ENCODE measurements around the gene AP3D1.

Gene AP3D1

GRCh38 chr19:2083174-2083854 is 68.1 kb downstream of the AP3D1 start:
- no peaks in the 10 kb centered on the region for H3K27me3 ChIP-seq (ENCODE audit: control insufficient read depth, insufficient read depth, low read length)
- no peaks in the 10 kb centered on the region for H3K4me1 ChIP-seq (ENCODE audit: control insufficient read depth, low read depth, low read length)
- H3K36me3 ChIP-seq (ENCODE audit: control insufficient read depth, low read depth, low read length), result no peaks in the 10 kb centered on the region
- no peak overlapping the region for H3K27ac ChIP-seq (ENCODE audit: low read length)
- no peaks in the 10 kb centered on the region for H3K9me3 ChIP-seq (ENCODE audit: control insufficient read depth, low read depth, low read length)
- no peak overlapping the region for H3K4me3 ChIP-seq (ENCODE audit: low read length)
- H3K9ac ChIP-seq (ENCODE audit: low read length), result no peak overlapping the region

DNA sequence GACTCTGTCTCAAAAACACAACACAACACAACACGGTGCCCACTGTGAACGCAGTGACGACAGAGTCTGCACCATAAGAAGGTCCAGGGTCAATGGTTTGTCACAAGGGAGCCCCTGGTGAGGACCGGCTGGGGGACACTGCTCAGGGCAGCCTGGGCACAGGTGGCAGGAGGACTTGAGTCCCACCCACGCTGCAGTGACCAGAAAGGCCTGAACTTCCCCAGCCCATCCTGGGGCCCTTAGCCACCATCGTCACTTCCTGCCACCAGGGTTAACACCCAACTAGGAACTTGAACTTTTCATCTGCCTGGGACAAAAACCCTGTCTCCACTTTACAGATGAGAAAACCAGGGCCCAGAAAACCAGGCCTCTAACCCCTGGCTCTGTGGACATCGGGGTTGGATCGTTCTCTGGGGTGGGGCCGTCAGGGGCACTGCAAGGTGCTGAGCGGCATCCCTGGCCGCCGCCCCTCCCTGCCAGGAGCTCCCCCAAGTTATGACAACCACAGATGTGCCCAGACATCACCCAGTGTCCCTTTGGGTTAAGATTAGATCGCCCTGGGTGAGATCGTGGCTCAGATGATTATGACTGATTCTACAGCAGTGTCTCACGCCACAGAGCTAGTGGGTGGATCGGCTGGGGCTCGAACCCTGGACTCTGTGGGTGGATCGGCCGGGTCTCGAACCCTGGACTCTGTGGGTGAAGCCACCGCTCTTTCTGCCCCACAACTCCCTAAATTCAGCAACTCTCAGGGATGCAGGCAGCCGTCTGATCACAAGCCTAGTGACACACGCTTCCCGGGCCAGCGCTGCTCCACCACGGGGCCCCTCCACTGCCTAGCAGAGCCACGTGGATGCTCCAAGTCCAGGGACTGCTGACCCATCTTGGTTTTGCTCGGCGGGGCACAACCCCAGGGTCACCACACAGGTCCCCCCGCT is 69.2 kb downstream of the AP3D1 start:
- no peaks in the 10 kb centered on the region for H3K36me3 ChIP-seq (ENCODE audit: control insufficient read depth, low read depth, low read length)
- H3K4me1 ChIP-seq (ENCODE audit: control insufficient read depth, low read depth, low read length), result no peaks in the 10 kb centered on the region
- H3K9ac ChIP-seq (ENCODE audit: low read length), result no peak overlapping the region
- H3K9me3 ChIP-seq (ENCODE audit: control insufficient read depth, low read depth, low read length), result no peaks in the 10 kb centered on the region
- H3K4me3 ChIP-seq (ENCODE audit: low read length), result no peak overlapping the region
- H3K27me3 ChIP-seq (ENCODE audit: control insufficient read depth, insufficient read depth, low read length), result no peaks in the 10 kb centered on the region
- H3K27ac ChIP-seq (ENCODE audit: low read length), result no peak overlapping the region

DNA sequence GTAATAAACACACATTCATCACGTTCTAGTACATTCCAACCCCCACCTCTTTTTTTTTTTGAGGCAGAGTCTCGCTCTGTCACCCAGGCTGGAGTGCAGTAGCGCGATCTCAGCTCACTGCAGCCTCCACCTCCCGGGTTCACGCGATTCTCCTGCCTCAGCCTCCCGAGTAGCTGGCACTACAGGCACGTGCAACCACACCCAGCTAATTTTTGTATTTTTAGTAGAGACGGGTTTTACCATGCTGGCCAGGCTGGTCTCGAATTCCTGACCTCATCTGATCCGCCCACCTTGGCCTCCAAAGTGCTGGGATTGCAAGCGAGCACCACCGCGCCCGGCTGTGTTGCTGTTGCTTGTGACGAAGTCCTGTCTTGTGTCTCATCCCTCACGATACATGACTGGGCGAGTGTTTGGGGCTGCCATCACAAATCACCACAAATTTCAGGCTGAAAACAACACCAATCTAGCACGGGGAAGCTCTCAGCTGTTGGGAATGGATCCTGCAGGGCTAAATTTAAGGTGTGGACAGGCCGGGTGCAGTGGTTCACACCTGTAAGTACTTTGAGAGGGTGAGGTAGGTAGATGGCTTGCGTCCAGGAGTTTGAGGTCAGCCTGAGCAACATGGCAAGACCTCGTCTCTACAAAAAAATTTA is 70.9 kb downstream of the AP3D1 start:
- H3K27ac ChIP-seq (ENCODE audit: low read length), result no peak overlapping the region
- H3K4me3 ChIP-seq (ENCODE audit: low read length), result no peak overlapping the region
- H3K9ac ChIP-seq (ENCODE audit: low read length), result no peak overlapping the region
- no peaks in the 10 kb centered on the region for H3K9me3 ChIP-seq (ENCODE audit: control insufficient read depth, low read depth, low read length)
- H3K4me1 ChIP-seq (ENCODE audit: control insufficient read depth, low read depth, low read length), result no peaks in the 10 kb centered on the region
- no peaks in the 10 kb centered on the region for H3K27me3 ChIP-seq (ENCODE audit: control insufficient read depth, insufficient read depth, low read length)
- no peaks in the 10 kb centered on the region for H3K36me3 ChIP-seq (ENCODE audit: control insufficient read depth, low read depth, low read length)

DNA sequence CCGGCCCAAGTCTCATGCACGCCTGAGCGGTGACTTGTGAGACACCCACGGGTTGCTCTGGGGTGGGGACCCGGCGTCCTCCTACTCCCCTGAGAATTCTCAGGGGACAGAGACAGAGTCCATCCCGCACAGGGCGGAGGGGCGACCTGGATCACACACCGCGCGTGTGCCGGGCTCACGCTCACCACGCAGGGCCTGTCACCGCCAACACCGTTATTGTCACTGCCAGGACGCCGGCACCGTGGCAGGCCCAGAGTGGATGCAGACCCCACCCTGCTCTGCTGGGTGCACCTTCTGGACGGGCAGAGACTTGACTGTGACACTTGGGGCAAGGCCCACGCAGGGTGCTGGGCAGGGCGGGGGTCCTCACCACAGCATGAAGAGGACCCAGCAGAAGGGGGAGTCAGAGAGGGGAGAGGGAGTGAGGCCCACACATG is 71.5 kb downstream of the AP3D1 start:
- H3K9ac ChIP-seq (ENCODE audit: low read length), result no peak overlapping the region
- H3K27ac ChIP-seq (ENCODE audit: low read length), result no peak overlapping the region
- H3K36me3 ChIP-seq (ENCODE audit: control insufficient read depth, low read depth, low read length), result no peaks in the 10 kb centered on the region
- no peaks in the 10 kb centered on the region for H3K4me1 ChIP-seq (ENCODE audit: control insufficient read depth, low read depth, low read length)
- no peaks in the 10 kb centered on the region for H3K9me3 ChIP-seq (ENCODE audit: control insufficient read depth, low read depth, low read length)
- no peaks in the 10 kb centered on the region for H3K27me3 ChIP-seq (ENCODE audit: control insufficient read depth, insufficient read depth, low read length)
- no peak overlapping the region for H3K4me3 ChIP-seq (ENCODE audit: low read length)

DNA sequence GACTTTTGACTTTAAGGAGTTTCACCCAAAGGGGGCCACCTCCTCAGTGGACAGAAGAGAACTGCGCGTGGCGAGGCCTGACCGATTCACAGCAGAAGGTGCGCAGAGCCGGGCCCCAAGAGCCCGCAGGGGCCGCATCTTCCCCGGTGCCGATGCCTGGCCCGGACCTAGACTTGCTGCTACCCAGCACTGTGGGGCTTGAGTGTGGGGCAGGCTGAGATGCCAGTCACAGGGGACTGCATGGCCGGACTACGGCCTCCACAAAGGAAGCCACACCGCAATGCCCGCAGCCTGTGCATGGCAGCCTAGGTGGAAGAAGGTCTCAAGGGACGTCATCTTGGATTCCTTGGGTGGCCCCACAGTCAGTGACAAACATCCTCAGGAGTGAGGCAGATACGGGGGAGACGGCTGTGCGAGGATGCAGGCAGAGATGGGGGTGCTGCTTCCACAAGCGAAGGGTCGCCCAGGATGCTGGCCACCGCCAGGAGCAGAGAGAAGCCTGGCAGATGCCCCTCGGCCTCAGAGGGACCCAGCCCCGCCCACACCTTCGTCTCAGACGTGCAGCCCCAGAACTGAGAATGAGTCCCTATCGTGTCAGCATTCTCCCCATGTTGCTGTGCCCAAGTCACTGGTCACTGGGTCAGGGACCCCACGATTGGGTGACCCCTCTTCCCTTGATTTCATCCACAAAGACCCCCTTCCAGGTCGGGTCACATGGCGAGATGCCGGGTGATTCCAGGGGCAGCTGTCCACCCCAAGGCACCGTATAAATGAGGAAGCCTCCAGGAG is 72.1 kb downstream of the AP3D1 start:
- Histone ChIP-seq H3K36me3 (ENCODE audit: control insufficient read depth, low read depth, low read length) (no peaks in the 10 kb centered on the region), H3K27me3 (ENCODE audit: control insufficient read depth, insufficient read depth, low read length) (no peaks in the 10 kb centered on the region), H3K9me3 (ENCODE audit: control insufficient read depth, low read depth, low read length) (no peaks in the 10 kb centered on the region), H3K9ac (ENCODE audit: low read length) (no peak overlapping the region), H3K4me1 (ENCODE audit: control insufficient read depth, low read depth, low read length) (no peaks in the 10 kb centered on the region), H3K27ac (ENCODE audit: low read length) (no peak overlapping the region), H3K4me3 (ENCODE audit: low read length) (no peak overlapping the region)

GRCh38 chr19:2077833-2078619 is 73.3 kb downstream of the AP3D1 start:
- no peaks in the 10 kb centered on the region for H3K9me3 ChIP-seq (ENCODE audit: control insufficient read depth, low read depth, low read length)
- no peak overlapping the region for H3K9ac ChIP-seq (ENCODE audit: low read length)
- no peaks in the 10 kb centered on the region for H3K36me3 ChIP-seq (ENCODE audit: control insufficient read depth, low read depth, low read length)
- no peaks in the 10 kb centered on the region for H3K4me1 ChIP-seq (ENCODE audit: control insufficient read depth, low read depth, low read length)
- H3K4me3 ChIP-seq (ENCODE audit: low read length), result no peak overlapping the region
- H3K27ac ChIP-seq (ENCODE audit: low read length), result no peak overlapping the region
- H3K27me3 ChIP-seq (ENCODE audit: control insufficient read depth, insufficient read depth, low read length), result no peaks in the 10 kb centered on the region

- no peaks in the 10 kb centered on the region for H3K36me3 ChIP-seq (ENCODE audit: control insufficient read depth, low read depth, low read length)
- H3K9me3 ChIP-seq (ENCODE audit: control insufficient read depth, low read depth, low read length), result no peaks in the 10 kb centered on the region
- H3K4me1 ChIP-seq (ENCODE audit: control insufficient read depth, low read depth, low read length), result no peaks in the 10 kb centered on the region
- H3K27ac ChIP-seq (ENCODE audit: low read length), result no peak overlapping the region
- no peak overlapping the region for H3K9ac ChIP-seq (ENCODE audit: low read length)
- H3K4me3 ChIP-seq (ENCODE audit: low read length), result no peak overlapping the region
- H3K27me3 ChIP-seq (ENCODE audit: control insufficient read depth, insufficient read depth, low read length), result no peaks in the 10 kb centered on the region
These were observed 74.0 kb downstream of the AP3D1 start for GRCh38 chr19:2077398-2077797.

DNA sequence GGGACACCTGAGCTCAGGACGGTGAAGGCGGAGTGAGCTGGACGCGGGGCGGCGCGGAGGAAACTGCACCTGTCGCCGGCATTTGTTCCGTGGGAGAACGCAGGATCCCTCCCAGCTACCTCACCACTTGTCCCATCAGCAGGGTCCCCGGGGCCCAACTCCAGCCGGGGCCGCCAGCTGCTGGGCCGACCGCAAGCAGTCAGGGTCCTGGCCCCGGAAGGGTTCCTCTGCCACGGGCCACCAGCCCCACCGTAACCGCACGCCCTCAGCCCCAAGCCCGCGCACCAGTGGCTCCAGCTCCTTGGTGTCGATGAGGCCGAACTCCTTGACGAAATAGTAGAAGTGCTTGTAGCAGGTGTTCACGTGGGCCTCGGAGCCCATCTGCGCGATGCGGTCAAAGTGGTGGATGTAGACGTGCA is 74.8 kb downstream of the AP3D1 start:
- H3K4me3 ChIP-seq (ENCODE audit: low read length), result no peak overlapping the region

DNA sequence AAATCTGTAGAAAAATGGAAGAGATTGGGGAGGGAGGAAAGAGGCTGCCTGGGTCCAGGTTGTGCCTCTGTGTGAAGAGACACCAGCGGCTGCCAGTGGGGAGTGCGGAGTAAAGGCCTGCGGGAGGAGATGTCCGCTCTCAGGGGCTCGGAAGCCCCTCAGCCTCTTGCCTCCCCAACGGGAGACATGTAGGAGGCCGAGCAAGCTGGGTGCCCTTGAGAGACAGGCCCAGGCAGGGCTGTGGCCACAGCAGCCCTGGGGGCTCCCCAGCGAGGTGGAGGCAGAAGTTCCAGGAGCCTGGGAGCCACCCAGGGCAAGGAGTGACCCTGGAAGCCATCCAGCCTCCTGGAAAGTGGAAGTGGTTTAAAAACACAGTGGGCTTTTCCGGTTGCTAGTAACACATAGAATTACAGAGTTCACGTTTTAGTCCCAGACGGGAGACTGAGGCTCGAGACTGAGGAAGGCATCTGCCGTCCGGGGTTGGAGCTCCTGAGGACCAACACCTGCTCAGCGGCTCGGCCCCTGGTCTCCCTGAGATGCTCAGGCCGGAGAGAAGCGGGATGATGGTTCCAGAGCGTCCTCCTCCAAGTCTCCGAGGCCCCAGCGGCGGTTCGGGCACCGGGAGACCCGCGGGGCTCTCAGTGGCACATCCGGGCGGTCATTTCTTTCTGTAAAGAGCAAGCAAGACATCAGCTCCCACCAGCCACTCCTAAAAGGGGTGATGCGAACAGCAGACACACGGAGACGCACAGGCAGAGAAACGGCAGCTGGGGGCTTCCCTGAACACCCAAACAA is 78.4 kb downstream of the AP3D1 start:
- Histone ChIP-seq H3K27me3 (ENCODE audit: control insufficient read depth, insufficient read depth, low read length) (no peaks in the 10 kb centered on the region), H3K9me3 (ENCODE audit: control insufficient read depth, low read depth, low read length) (no peaks in the 10 kb centered on the region), H3K9ac (ENCODE audit: low read length) (no peak overlapping the region), H3K36me3 (ENCODE audit: control insufficient read depth, low read depth, low read length) (no peaks in the 10 kb centered on the region), H3K4me1 (ENCODE audit: control insufficient read depth, low read depth, low read length) (no peaks in the 10 kb centered on the region), H3K4me3 (ENCODE audit: low read length) (no peak overlapping the region), H3K27ac (ENCODE audit: low read length) (no peak overlapping the region)

More for the DNA sequence above, 74.8 kb downstream of the AP3D1 start:
- H3K4me1 ChIP-seq (ENCODE audit: control insufficient read depth, low read depth, low read length), result no peaks in the 10 kb centered on the region
- no peak overlapping the region for H3K27ac ChIP-seq (ENCODE audit: low read length)
- H3K9ac ChIP-seq (ENCODE audit: low read length), result no peak overlapping the region
- no peaks in the 10 kb centered on the region for H3K9me3 ChIP-seq (ENCODE audit: control insufficient read depth, low read depth, low read length)
- H3K36me3 ChIP-seq (ENCODE audit: control insufficient read depth, low read depth, low read length), result no peaks in the 10 kb centered on the region
- H3K27me3 ChIP-seq (ENCODE audit: control insufficient read depth, insufficient read depth, low read length), result no peaks in the 10 kb centered on the region

- Histone ChIP-seq H3K27ac (ENCODE audit: low read length) (no peak overlapping the region), H3K4me1 (ENCODE audit: control insufficient read depth, low read depth, low read length) (no peaks in the 10 kb centered on the region), H3K9ac (ENCODE audit: low read length) (no peak overlapping the region), H3K9me3 (ENCODE audit: control insufficient read depth, low read depth, low read length) (no peaks in the 10 kb centered on the region), H3K27me3 (ENCODE audit: control insufficient read depth, insufficient read depth, low read length) (no peaks in the 10 kb centered on the region), H3K36me3 (ENCODE audit: control insufficient read depth, low read depth, low read length) (no peaks in the 10 kb centered on the region), H3K4me3 (ENCODE audit: low read length) (no peak overlapping the region)
These were observed 80.2 kb downstream of the AP3D1 start for GRCh38 chr19:2070986-2071673.

Measured in iPS-18a (cell line).